Left ventricle myocardium inferior (tissue), 1 donor: ENCODE data around the gene FAM174C. TPM values are rescaled to one million over a fixed set of nuclear protein-coding genes. Genes with fewer than 3 reads are reported as not detected.

Experiments used
- DNase-seq: peaks from one replicate; pipeline ENCODE4 v3.0.0-alpha.2; 2020
- H3K27ac ChIP-seq: fragments of 200-600 bp; replicated peaks from 2 replicates; pipeline ENCODE4 v1.8.0; 2021
- H3K27me3 ChIP-seq: fragments of 200-600 bp; 2 replicates; pipeline ENCODE4 v1.8.0; 2021; ENCODE audit warnings: low read depth
- H3K36me3 ChIP-seq: fragments of 200-600 bp; 2 replicates; pipeline ENCODE4 v1.8.0; 2021
- H3K4me1 ChIP-seq: fragments of 200-600 bp; 2 replicates; pipeline ENCODE4 v1.8.0; 2021
- H3K4me3 ChIP-seq: fragments of 200-600 bp; 2 replicates; pipeline ENCODE4 v1.8.0; 2021; ENCODE audit warnings: mild to moderate bottlenecking, moderate library complexity
- H3K9me3 ChIP-seq: fragments of 200-600 bp; replicated peaks from 2 replicates; pipeline ENCODE4 v1.8.0; 2021
- CTCF ChIP-seq: fragments of 200-600 bp; IDR thresholded peaks from 2 replicates; pipeline ENCODE4 v1.8.0; 2021; ENCODE audit warnings: antibody characterized with exemption, mild to moderate bottlenecking, borderline replicate concordance
- intact Hi-C: fragments of 100-400 bp; cut with micrococcal nuclease; formaldehyde crosslinking; loops from one replicate; pipeline ENCODE4 v1.11.0; 2022
- total RNA-seq: library from RNA; stranded (reverse); fragmentation: NEBNext Ultra II Directional; extraction: Animal tissue kit (Norgen Biotek cat#: 25700); gene quantifications from one replicate; pipeline ENCODE4 v1.2.1, GENCODE V29; 2021
- donor health status: DM: no; HTN: yes; CAD: no; lungs with severe emphysema.

FAM174C gene
- total RNA-seq, 1 donor from 2014 or later, result 12.4 TPM

- H3K27me3 ChIP-seq, result peaks cover 6% of the 10 kb centered on the region
- H3K9me3 ChIP-seq, result no peaks in the 10 kb centered on the region
- no peak overlapping the region for H3K4me3 ChIP-seq
- peaks cover 8% of the 10 kb centered on the region for H3K36me3 ChIP-seq
- TF ChIP-seq CTCF, result no peak
- DNase-seq, result no peak
- peaks cover 28% of the 10 kb centered on the region for H3K4me1 ChIP-seq
- intact Hi-C loops, result no loop called here
- peak overlapping the region; percentile 40 for H3K27ac ChIP-seq
Observed at GRCh38 chr19:1232652-1233072, 42.7 kb upstream of the FAM174C start.

GRCh38 chr19:1233115-1233667, 42.1 kb upstream of the FAM174C start:
- Histone ChIP-seq H3K4me1 (peaks cover 30% of the 10 kb centered on the region), H3K4me3 (no peak overlapping the region), H3K36me3 (peaks cover 2% of the 10 kb centered on the region), H3K9me3 (no peaks in the 10 kb centered on the region), H3K27me3 (peaks cover 6% of the 10 kb centered on the region), H3K27ac (peak overlapping the region; percentile 40)
- DNase-seq, result no peak
- no peak for TF ChIP-seq CTCF
- intact Hi-C loops, result no loop called here

- Histone ChIP-seq H3K4me1 (peaks cover 37% of the 10 kb centered on the region), H3K27ac (no peak overlapping the region), H3K36me3 (no peaks in the 10 kb centered on the region), H3K27me3 (peaks cover 6% of the 10 kb centered on the region), H3K4me3 (no peak overlapping the region), H3K9me3 (no peaks in the 10 kb centered on the region)
- no peak for DNase-seq
- intact Hi-C loops, result no loop called here
- TF ChIP-seq CTCF, result no peak
Observed at GRCh38 chr19:1234051-1234954, 41.0 kb upstream of the FAM174C start.

- no peaks in the 10 kb centered on the region for H3K36me3 ChIP-seq
- intact Hi-C loops, result no loop called here
- DNase-seq, result no peak
- no peak overlapping the region for H3K4me3 ChIP-seq
- TF ChIP-seq CTCF, result no peak
- no peak overlapping the region for H3K27ac ChIP-seq
- H3K4me1 ChIP-seq, result peaks cover 44% of the 10 kb centered on the region
- H3K27me3 ChIP-seq, result peaks cover 6% of the 10 kb centered on the region
- H3K9me3 ChIP-seq, result no peaks in the 10 kb centered on the region
Observed at GRCh38 chr19:1234955-1235380, 40.4 kb upstream of the FAM174C start.

- no peak overlapping the region for H3K4me3 ChIP-seq
- no peak for TF ChIP-seq CTCF
- no peaks in the 10 kb centered on the region for H3K36me3 ChIP-seq
- intact Hi-C loops, result no loop called here
- DNase-seq, result no peak
- peaks cover 6% of the 10 kb centered on the region for H3K27me3 ChIP-seq
- H3K27ac ChIP-seq, result no peak overlapping the region
- peaks cover 53% of the 10 kb centered on the region for H3K4me1 ChIP-seq
- no peaks in the 10 kb centered on the region for H3K9me3 ChIP-seq
Observed at GRCh38 chr19:1235625-1236538, 39.4 kb upstream of the FAM174C start.
